Nephron progenitor cell (in vitro differentiated cells): ENCODE data around the gene LRATD1.
A peak's percentile ranks its signal among the peaks of the same experiment; 100 is the strongest.

ENCODE experiments used
- DNase-seq: peaks from one replicate; pipeline ENCODE4 v3.0.0; 2021
- H3K27ac Mint-ChIP-seq: 2 replicates; pipeline ENCODE4 v1.8.0; 2021; ENCODE audit warnings: mild to moderate bottlenecking, moderate library complexity, mixed read lengths
- H3K27me3 Mint-ChIP-seq: 2 replicates; pipeline ENCODE4 v1.8.0; 2021; ENCODE audit warnings: mild to moderate bottlenecking, low read depth, mixed read lengths; ENCODE audit not compliant: poor library complexity
- H3K36me3 Mint-ChIP-seq: 2 replicates; pipeline ENCODE4 v1.8.0; 2021; ENCODE audit warnings: low read depth, mixed read lengths
- H3K4me1 Mint-ChIP-seq: 2 replicates; pipeline ENCODE4 v1.8.0; 2021; ENCODE audit warnings: mixed read lengths
- H3K4me3 Mint-ChIP-seq: 2 replicates; pipeline ENCODE4 v1.8.0; 2021; ENCODE audit warnings: mild to moderate bottlenecking, moderate library complexity, mixed read lengths
- H3K9me3 Mint-ChIP-seq: 2 replicates; pipeline ENCODE4 v1.8.0; 2021; ENCODE audit warnings: mild to moderate bottlenecking, moderate library complexity, mixed read lengths
- TF ChIP-seq, protein P1 (sequence below): fragments of 200-600 bp; sonication (generic); IDR thresholded peaks from 2 replicates; pipeline ENCODE4 v1.5.0; 2021; ENCODE audit warnings: antibody characterized with exemption

LRATD1 gene

DNA sequence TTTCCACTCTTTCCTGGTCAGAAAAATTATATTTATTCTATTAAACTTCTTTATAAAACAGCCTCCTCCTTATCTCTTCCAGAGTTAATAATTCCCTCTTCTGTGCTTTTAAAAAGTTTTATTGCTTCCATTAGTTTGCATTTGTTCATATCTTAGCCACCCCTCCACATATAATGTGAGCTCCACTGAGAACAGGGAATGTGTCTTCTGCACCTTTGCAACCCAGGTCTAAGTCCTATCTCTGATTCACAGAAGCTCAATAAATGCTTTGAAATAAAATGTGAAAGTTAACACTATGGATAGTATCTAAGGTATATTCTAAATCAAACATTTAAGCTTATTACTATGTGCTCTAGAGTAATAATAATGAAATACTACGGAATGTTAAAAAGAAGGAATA is 9.3 kb upstream of the LRATD1 start:
- Mint-ChIP-seq H3K4me1 (peaks cover 2% of the 10 kb centered on the region), H3K4me3 (no peak overlapping the region), H3K36me3 (no peaks in the 10 kb centered on the region), H3K9me3 (no peaks in the 10 kb centered on the region), H3K27me3 (peaks cover 2% of the 10 kb centered on the region), H3K27ac (no peak overlapping the region)
- no peak for DNase-seq
- TF ChIP-seq, protein P1, sequence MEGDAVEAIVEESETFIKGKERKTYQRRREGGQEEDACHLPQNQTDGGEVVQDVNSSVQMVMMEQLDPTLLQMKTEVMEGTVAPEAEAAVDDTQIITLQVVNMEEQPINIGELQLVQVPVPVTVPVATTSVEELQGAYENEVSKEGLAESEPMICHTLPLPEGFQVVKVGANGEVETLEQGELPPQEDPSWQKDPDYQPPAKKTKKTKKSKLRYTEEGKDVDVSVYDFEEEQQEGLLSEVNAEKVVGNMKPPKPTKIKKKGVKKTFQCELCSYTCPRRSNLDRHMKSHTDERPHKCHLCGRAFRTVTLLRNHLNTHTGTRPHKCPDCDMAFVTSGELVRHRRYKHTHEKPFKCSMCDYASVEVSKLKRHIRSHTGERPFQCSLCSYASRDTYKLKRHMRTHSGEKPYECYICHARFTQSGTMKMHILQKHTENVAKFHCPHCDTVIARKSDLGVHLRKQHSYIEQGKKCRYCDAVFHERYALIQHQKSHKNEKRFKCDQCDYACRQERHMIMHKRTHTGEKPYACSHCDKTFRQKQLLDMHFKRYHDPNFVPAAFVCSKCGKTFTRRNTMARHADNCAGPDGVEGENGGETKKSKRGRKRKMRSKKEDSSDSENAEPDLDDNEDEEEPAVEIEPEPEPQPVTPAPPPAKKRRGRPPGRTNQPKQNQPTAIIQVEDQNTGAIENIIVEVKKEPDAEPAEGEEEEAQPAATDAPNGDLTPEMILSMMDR, result no peak

DNA sequence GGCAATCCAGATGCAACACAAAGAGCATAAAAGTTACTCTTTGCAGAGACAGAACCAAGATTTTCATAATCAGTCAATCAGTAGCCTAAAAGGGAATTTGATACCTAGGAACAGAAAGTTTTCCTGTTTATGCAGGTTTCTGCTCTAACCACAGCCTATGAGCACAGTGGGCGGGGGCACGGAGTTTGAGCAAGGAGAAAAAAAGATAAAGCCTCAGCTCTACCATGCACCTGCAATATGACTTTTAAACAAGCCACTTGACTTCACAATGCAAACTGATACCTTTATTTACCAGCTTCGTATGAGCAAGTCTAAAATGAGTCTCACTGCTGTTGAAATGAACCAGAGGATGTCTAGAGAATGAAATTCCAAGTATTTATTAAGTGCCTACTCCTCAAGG is 5.6 kb upstream of the LRATD1 start:
- peaks cover 13% of the 10 kb centered on the region for H3K4me1 Mint-ChIP-seq

DNA sequence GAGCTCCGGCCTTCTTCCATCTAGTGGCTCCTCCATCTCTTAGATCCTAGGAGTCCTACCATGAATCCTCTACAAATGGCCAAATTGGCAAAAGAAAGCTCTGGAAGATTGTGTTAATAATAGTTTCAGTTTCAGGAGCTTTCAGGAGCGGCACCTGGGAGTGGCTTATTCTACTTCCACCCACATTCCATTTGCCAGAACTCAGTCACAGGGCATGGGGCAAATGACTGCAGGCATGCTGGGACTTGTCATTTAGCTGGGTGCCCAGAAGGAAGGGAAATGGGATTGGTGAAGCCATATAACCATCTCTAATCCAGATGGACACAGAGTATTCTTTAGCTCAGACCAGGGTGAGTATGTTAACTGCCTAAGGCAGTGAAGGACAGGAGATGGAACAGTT is 3.6 kb upstream of the LRATD1 start:
- Mint-ChIP-seq H3K27ac (no peak overlapping the region), H3K36me3 (no peaks in the 10 kb centered on the region), H3K9me3 (no peaks in the 10 kb centered on the region), H3K4me1 (peaks cover 21% of the 10 kb centered on the region), H3K4me3 (no peak overlapping the region), H3K27me3 (peaks cover 49% of the 10 kb centered on the region)
- DNase-seq, result no peak
- TF ChIP-seq, protein P1, result no peak

More for the DNA sequence above, 5.6 kb upstream of the LRATD1 start:
- DNase-seq, result no peak
- H3K4me3 Mint-ChIP-seq, result no peak overlapping the region
- peaks cover 33% of the 10 kb centered on the region for H3K27me3 Mint-ChIP-seq
- H3K36me3 Mint-ChIP-seq, result no peaks in the 10 kb centered on the region
- H3K27ac Mint-ChIP-seq, result no peak overlapping the region
- TF ChIP-seq, protein P1, result no peak
- H3K9me3 Mint-ChIP-seq, result no peaks in the 10 kb centered on the region

DNA sequence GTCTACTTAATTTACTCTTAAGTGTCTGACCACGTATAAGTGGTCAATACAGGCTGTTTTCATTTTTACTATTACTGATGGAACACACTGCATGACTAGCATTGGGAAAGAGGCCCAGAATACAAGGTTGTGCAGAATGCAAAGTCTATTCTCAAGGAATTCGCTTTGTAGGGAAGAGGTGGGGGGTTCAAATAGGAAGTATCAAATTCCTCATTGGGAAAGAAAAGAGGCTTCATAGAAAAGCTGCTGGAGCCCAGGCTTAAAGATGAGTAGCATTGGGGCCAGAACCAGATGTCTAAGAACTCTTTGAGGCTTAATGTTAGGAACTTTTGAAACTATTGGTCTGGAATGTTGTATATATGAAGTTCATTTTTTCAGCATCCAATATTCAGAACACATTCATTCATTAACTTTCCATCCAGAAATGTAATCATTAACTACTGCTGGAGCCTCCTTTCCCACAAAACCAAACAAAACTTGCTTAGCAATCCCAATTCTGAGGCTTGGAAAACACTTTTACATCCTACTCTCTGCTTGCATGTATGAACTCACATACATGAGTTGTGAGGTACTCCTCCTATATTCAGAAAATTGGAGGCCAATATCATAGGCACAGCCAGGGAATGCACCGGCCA is 994 bp upstream of the LRATD1 start:
- Mint-ChIP-seq H3K9me3 (no peaks in the 10 kb centered on the region), H3K36me3 (peaks cover 5% of the 10 kb centered on the region), H3K27ac (no peak overlapping the region), H3K27me3 (peaks cover 60% of the 10 kb centered on the region), H3K4me1 (peaks cover 35% of the 10 kb centered on the region), H3K4me3 (peak overlapping the region; percentile 89)
- no peak for DNase-seq
- TF ChIP-seq, protein P1, result no peak

DNA sequence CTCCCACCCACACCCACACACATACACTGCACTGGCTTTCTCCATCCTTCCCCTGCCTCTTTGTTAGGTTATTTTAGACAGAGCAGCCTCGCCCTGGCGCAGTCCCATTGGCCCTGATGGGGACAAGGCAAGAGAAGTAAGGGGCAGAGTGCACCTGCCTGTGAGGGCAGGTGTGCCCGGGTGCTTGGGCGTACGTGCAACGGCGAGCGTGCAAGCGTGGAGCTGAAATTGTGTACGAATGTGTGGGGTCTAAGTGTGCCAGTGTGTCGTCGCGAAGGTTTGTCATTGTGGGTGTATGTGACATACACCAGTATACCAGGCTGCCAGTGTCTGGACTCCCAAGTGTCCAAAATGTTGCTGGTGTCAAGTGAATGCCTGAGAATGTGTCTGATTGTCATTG is 544 bp downstream of the LRATD1 start:
- Mint-ChIP-seq H3K36me3 (peaks cover 12% of the 10 kb centered on the region), H3K4me3 (peak overlapping the region; percentile 96), H3K27me3 (peaks cover 64% of the 10 kb centered on the region), H3K9me3 (no peaks in the 10 kb centered on the region), H3K27ac (no peak overlapping the region), H3K4me1 (peaks cover 44% of the 10 kb centered on the region)
- DNase-seq, result peak; percentile 11
- TF ChIP-seq, protein P1, result no peak
